Sigmoid colon (tissue), 4 donors: ENCODE data around the gene DRAM1.
"Not testable (repeated sequence)": the region's sequence is repeated elsewhere in the genome, so short reads cannot be mapped to it uniquely, and the experiment has no call there.

Experiments
- CTCF ChIP-seq, 4 experiments: fragments of 450-650 bp in 3 of 4; fragments of 200-600 bp in 1 of 4; IDR thresholded peaks; one replicate each; pipeline ENCODE4 v1.5.1; 2016 to 2019; ENCODE audit warnings: antibody characterized with exemption in 4 of 4, mild to moderate bottlenecking in 3 of 4, moderate library complexity in 2 of 4
- POLR2AphosphoS5 ChIP-seq, 4 donors: sonication (generic); formaldehyde crosslinking; IDR thresholded peaks; one replicate each; pipeline ENCODE4 v1.6.1; 2017; ENCODE audit warnings: antibody characterized with exemption in 4 of 4

DNA sequence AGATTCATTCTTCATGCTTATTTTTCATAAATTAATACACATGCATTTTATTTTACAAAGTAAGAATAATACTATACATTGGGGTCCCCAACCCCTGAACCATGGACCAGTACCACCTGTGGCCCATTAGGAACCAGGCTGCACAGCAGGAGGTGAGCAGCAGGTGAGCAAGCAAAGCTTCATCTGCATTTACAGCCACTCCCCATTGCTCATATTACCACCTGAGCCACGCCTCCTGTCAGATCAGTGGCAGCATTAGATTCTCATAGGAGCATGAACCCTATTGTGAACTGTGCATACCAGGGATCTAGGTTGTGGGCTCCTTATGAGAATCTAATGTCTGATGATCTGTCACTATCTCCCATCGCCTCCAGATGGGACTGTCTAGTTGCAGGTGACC, 15.7 kb upstream of the DRAM1 start:
- not testable (repeated sequence) for TF ChIP-seq CTCF, POLR2AphosphoS5 (IDR thresholded peaks at IDR 0.05)
